ENCODE results near the gene SNCG. TPM values are rescaled to one million over a fixed set of nuclear protein-coding genes. Genes with fewer than 3 reads are reported as not detected.
"Not testable (repeated sequence)": the region's sequence is repeated elsewhere in the genome, so short reads cannot be mapped to it uniquely, and the experiment has no call there.

SNCG gene
- total RNA-seq, 4 donors from 2014 or later: 11.5 to 40.2 (median 23.1) TPM

DNA sequence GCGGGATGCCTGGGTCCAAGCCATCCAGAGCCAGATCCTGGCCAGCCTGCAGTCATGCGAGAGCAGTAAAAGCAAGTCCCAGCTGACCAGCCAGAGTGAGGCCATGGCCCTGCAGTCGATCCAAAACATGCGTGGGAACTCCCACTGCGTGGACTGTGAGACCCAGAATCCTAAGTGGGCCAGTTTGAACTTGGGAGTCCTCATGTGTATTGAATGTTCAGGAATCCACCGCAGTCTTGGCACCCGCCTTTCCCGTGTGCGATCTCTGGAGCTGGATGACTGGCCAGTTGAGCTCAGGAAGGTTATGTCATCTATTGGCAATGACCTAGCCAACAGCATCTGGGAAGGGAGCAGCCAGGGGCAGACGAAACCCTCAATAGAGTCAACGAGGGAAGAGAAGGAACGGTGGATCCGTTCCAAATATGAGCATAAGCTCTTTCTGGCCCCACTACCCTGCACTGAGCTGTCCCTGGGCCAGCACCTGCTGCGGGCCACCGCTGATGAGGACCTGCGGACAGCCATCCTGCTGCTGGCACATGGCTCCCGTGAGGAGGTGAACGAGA lies 50.8 kb downstream of the SNCG start:
- H3K4me3 ChIP-seq (replicated peaks in 1 of 3); H3K36me3 ChIP-seq; intact Hi-C loops (cut with DNase I); DNase-seq; H3K27me3 ChIP-seq; H3K9me3 ChIP-seq; H3K4me1 ChIP-seq; H3K27ac ChIP-seq: not testable (repeated sequence)
- 86 to 87% methylated on average over 12 to 15 of the region's 18 CpGs for WGBS, 2 donors

Small RNAs within 50 kb of the gene (small RNA-seq; reads per million reads assigned to genes)
- gene BMS1P3: not detected

Other genes starting within 250 kb of the SNCG start
- gene BMPR1A, start 202.0 kb upstream of the SNCG start, total RNA-seq: 10 to 100 TPM; 72.7 to 89.5 (median 84.2) TPM
- 10 to 100 TPM; 23.0 to 45.1 (median 28.4) TPM for gene MMRN2, start 984 bp upstream of the SNCG start, total RNA-seq
- 100 to 1,000 TPM in 3 of 4 donors, 10 to 100 TPM in 1; 66.6 to 208 (median 104) TPM for gene ADIRF, start 9.9 kb downstream of the SNCG start, total RNA-seq
- gene FAM25A, start 61.7 kb downstream of the SNCG start, total RNA-seq: not detected
- gene GLUD1, start 136.2 kb downstream of the SNCG start, total RNA-seq: 100 to 1,000 TPM; 154 to 199 (median 157) TPM
- gene SHLD2, start 136.6 kb downstream of the SNCG start, total RNA-seq: 10 to 100 TPM; 60.8 to 71.9 (median 63.6) TPM